Stimulated activated CD8-positive, alpha-beta memory T cell treated with anti-CD3 and anti-CD28 coated beads, Interleukin-12 subunit alpha, Interleukin-12 subunit beta, amount 100 ng/mL, for 24 hours (primary cell): ENCODE data around the gene PSMB10.
"Not testable (repeated sequence)": the region's sequence is repeated elsewhere in the genome, so short reads cannot be mapped to it uniquely, and the experiment has no call there.

ENCODE experiments used
- DNase-seq: peaks from one replicate; pipeline ENCODE4 v3.0.0-alpha.2; 2020; ENCODE audit errors: extremely low read depth

The PSMB10 gene

GRCh38 chr16:67936124-67936879, at the start of gene PSMB10:
Gene PSMB10 (minus strand): TSS chr16:67936850. CDS start chr16:67936749, 101 bp downstream.
- DNase-seq, result no peak

- DNase-seq, result no peak
These were observed 45.5 kb upstream of the PSMB10 start for GRCh38 chr16:67982011-67982696.

- no peak for DNase-seq
These were observed 43.5 kb upstream of the PSMB10 start, which contains the start of gene DPEP3 for GRCh38 chr16:67979955-67980678. Gene DPEP3 (minus strand): TSS chr16:67980499. CDS start chr16:67980380, 119 bp downstream.

- no peak for DNase-seq
These were observed 41.0 kb upstream of the PSMB10 start for GRCh38 chr16:67977469-67978227.

GRCh38 chr16:67977005-67977404, 40.4 kb upstream of the PSMB10 start:
- DNase-seq, result no peak

- no peak for DNase-seq
These were observed 39.6 kb upstream of the PSMB10 start for GRCh38 chr16:67976205-67976604.

GRCh38 chr16:67975321-67976105, 38.9 kb upstream of the PSMB10 start:
- DNase-seq, result no peak

- not testable (repeated sequence) for DNase-seq
These were observed 35.6 kb upstream of the PSMB10 start for GRCh38 chr16:67972285-67972684.

GRCh38 chr16:67971111-67971510, 34.5 kb upstream of the PSMB10 start:
- no peak for DNase-seq

GRCh38 chr16:67969254-67970039, 32.8 kb upstream of the PSMB10 start:
- DNase-seq, result no peak

GRCh38 chr16:67968400-67969253, 32.0 kb upstream of the PSMB10 start, which contains the start of gene SLC12A4:
Gene SLC12A4 (minus strand): TSS chr16:67968637. CDS start chr16:67968553, 84 bp downstream.
- DNase-seq, result peak; percentile 74

GRCh38 chr16:67967958-67968399, 31.3 kb upstream of the PSMB10 start:
- DNase-seq, result no peak

GRCh38 chr16:67967183-67967957, 30.7 kb upstream of the PSMB10 start:
- DNase-seq, result no peak

GRCh38 chr16:67966549-67967182, 30.0 kb upstream of the PSMB10 start:
- no peak for DNase-seq

GRCh38 chr16:67965668-67966548, 29.3 kb upstream of the PSMB10 start:
- no peak for DNase-seq

GRCh38 chr16:67964477-67965131, 28.0 kb upstream of the PSMB10 start:
- no peak for DNase-seq
